IMR-90 (cell line): ENCODE results near the gene APOF. TPM values are rescaled to one million over a fixed set of nuclear protein-coding genes. Genes with fewer than 3 reads are reported as not detected.

Experiments used
- ATAC-seq: fragments of 200-7000 bp; cut with Tn5 transposase; 2 replicates; pipeline ENCODE4 v1.9.1; 2020; ENCODE audit warnings: low read depth, mild to moderate bottlenecking, moderate library complexity
- BruUV-seq: library from RNA; stranded (reverse); fragments of 400-500 nt; replicated peaks from 2 replicates; lab custom pipeline; 2021; lab: Mats Ljungman, UMichigan
- CTCF ChIA-PET: fragments of 300-600 bp; formaldehyde crosslinking; extraction: SDS; loops from one replicate; lab custom pipeline; 2021; ENCODE audit warnings: antibody characterized with exemption; lab: Yijun Ruan, JAX
- POLR2A ChIA-PET: fragments of 300-600 bp; sonication (Branson Sonifier 250); formaldehyde crosslinking; loops from one replicate; lab custom pipeline; 2022; ENCODE audit warnings: antibody characterized with exemption; ENCODE audit not compliant: unreplicated experiment; lab: Charles Lee
- DNase-seq: peaks from one replicate; pipeline ENCODE4 v3.0.0; 2013
- H2AFZ ChIP-seq: replicated peaks from 2 replicates; pipeline ENCODE3; 2013; ENCODE audit warnings: low read length, mild to moderate bottlenecking; ENCODE audit not compliant: poor library complexity
- H2AK5ac ChIP-seq: 2 replicates; pipeline ENCODE4 v1.6.1; 2013; ENCODE audit warnings: low read depth, low read length, inconsistent platforms
- H2AK9ac ChIP-seq: replicated peaks from 2 replicates; pipeline ENCODE3; 2013; ENCODE audit warnings: mild to moderate bottlenecking, low read depth, low read length, moderate library complexity; ENCODE audit not compliant: poor library complexity
- H2BK120ac ChIP-seq: 2 replicates; pipeline ENCODE4 v1.6.1; 2013; ENCODE audit warnings: low read depth, low read length, inconsistent platforms
- H2BK15ac ChIP-seq: 3 replicates; pipeline ENCODE4 v1.6.1; 2013; ENCODE audit warnings: low read depth, low read length, inconsistent platforms
- H2BK20ac ChIP-seq: 2 replicates; pipeline ENCODE4 v1.6.1; 2013; ENCODE audit warnings: low read depth, mild to moderate bottlenecking, inconsistent platforms, low read length, moderate library complexity
- H2BK5ac ChIP-seq: 2 replicates; pipeline ENCODE4 v1.6.1; 2013; ENCODE audit warnings: mild to moderate bottlenecking, low read depth, low read length, inconsistent platforms; ENCODE audit not compliant: poor library complexity, severe bottlenecking
- H3K14ac ChIP-seq: replicated peaks from 2 replicates; pipeline ENCODE4 v1.6.1; 2013; ENCODE audit warnings: low read depth, low read length, inconsistent platforms
- H3K18ac ChIP-seq: 2 replicates; pipeline ENCODE4 v1.6.1; 2013; ENCODE audit warnings: low read depth, low read length, control low read depth
- H3K23ac ChIP-seq: 2 replicates; pipeline ENCODE4 v1.6.1; 2013; ENCODE audit warnings: low read depth, low read length, inconsistent platforms
- H3K27ac ChIP-seq: 2 replicates; pipeline ENCODE4 v1.5.1; 2013; ENCODE audit warnings: mild to moderate bottlenecking, control low read depth, low read length; ENCODE audit not compliant: insufficient read depth
- H3K27me3 ChIP-seq: 2 replicates; pipeline ENCODE4 v1.6.1; 2013; ENCODE audit warnings: low read length; ENCODE audit not compliant: control insufficient read depth, insufficient read depth
- H3K36me3 ChIP-seq: 2 replicates; pipeline ENCODE4 v1.6.1; 2013; ENCODE audit warnings: low read length, mixed read lengths; ENCODE audit not compliant: control insufficient read depth, insufficient read depth
- H3K4ac ChIP-seq: 2 replicates; pipeline ENCODE4 v1.6.1; 2013; ENCODE audit warnings: low read depth, low read length, inconsistent platforms
- H3K4me1 ChIP-seq: 2 replicates; pipeline ENCODE4 v1.6.1; 2013; ENCODE audit warnings: low read length, mixed read lengths; ENCODE audit not compliant: control insufficient read depth, insufficient read depth
- H3K4me2 ChIP-seq: 2 replicates; pipeline ENCODE4 v1.6.1; 2013; ENCODE audit warnings: low read depth, mild to moderate bottlenecking, control low read depth, low read length, moderate library complexity
- H3K4me3 ChIP-seq: 2 replicates; pipeline ENCODE4 v1.5.1; 2013; ENCODE audit warnings: low read depth, mild to moderate bottlenecking, control low read depth, low read length, moderate library complexity; ENCODE audit not compliant: insufficient read depth
- H3K56ac ChIP-seq: 2 replicates; pipeline ENCODE4 v1.6.1; 2013; ENCODE audit warnings: low read length, inconsistent platforms; ENCODE audit not compliant: insufficient read depth; ENCODE audit errors: extremely low read depth
- H3K79me1 ChIP-seq, 2 experiments: 2 replicates each; pipeline ENCODE4 v1.6.1; 2013; ENCODE audit warnings: low read length in 2 of 2, inconsistent platforms in 1 of 2, low read depth in 1 of 2
- H3K9ac ChIP-seq: 2 replicates; pipeline ENCODE4 v1.6.1; 2013; ENCODE audit warnings: low read depth, low read length, control low read depth
- H3K9me1 ChIP-seq: 2 replicates; pipeline ENCODE4 v1.6.1; 2013; ENCODE audit warnings: low read length, inconsistent platforms; ENCODE audit not compliant: insufficient read depth
- H3K9me3 ChIP-seq: 2 replicates; pipeline ENCODE4 v1.6.1; 2013; ENCODE audit warnings: low read length; ENCODE audit not compliant: control insufficient read depth, insufficient read depth
- H4K20me1 ChIP-seq: 2 replicates; pipeline ENCODE4 v1.6.1; 2013; ENCODE audit warnings: low read length, inconsistent platforms; ENCODE audit not compliant: insufficient read depth
- H4K5ac ChIP-seq: 2 replicates; pipeline ENCODE4 v1.6.1; 2013; ENCODE audit warnings: mild to moderate bottlenecking, low read depth, low read length, control low read depth
- H4K8ac ChIP-seq, 2 experiments: 2 replicates each; pipeline ENCODE4 v1.6.1; 2013; ENCODE audit warnings: low read depth in 2 of 2, low read length in 2 of 2, control low read depth in 1 of 2, inconsistent platforms in 1 of 2
- H4K91ac ChIP-seq: 2 replicates; pipeline ENCODE4 v1.6.1; 2013; ENCODE audit warnings: low read depth, low read length, inconsistent platforms; ENCODE audit not compliant: insufficient read depth
- BHLHE40 ChIP-seq: fragments of 150-350 bp; IDR thresholded peaks from 2 replicates; pipeline ENCODE4 v1.6.1; 2016; ENCODE audit warnings: mild to moderate bottlenecking, low read depth, low read length
- FOS ChIP-seq: fragments of 150-350 bp; IDR thresholded peaks from 2 replicates; pipeline ENCODE4 v1.6.1; 2016; ENCODE audit warnings: low read depth, low read length
- MAFK ChIP-seq: IDR thresholded peaks from 2 replicates; pipeline ENCODE4 v1.6.1; 2012; ENCODE audit warnings: low read depth, low read length, improper control_type of control experiment
- MAZ ChIP-seq: IDR thresholded peaks from 2 replicates; pipeline ENCODE4 v1.6.1; 2012; ENCODE audit warnings: low read depth, mild to moderate bottlenecking, low read length, improper control_type of control experiment, moderate library complexity, borderline replicate concordance
- POLR2A ChIP-seq: IDR thresholded peaks from 2 replicates; pipeline ENCODE4 v1.6.1; 2012; ENCODE audit warnings: mild to moderate bottlenecking, low read depth, low read length
- RAD21 ChIP-seq: IDR thresholded peaks from 2 replicates; pipeline ENCODE4 v1.6.1; 2012; ENCODE audit warnings: low read length, improper control_type of control experiment
- RCOR1 ChIP-seq: IDR thresholded peaks from 2 replicates; pipeline ENCODE4 v1.6.1; 2012; ENCODE audit warnings: mild to moderate bottlenecking, low read length, improper control_type of control experiment; ENCODE audit not compliant: insufficient replicate concordance
- RFX5 ChIP-seq: IDR thresholded peaks from 2 replicates; pipeline ENCODE4 v1.8.0; 2012; ENCODE audit warnings: low read depth, mild to moderate bottlenecking, low read length, moderate library complexity
- whole genome bisulfite sequencing, 2 experiments: methylation state at CpG; one replicate each; pipeline versions ENCODE4 v1.1.5 to v1.1.7; 2013; ENCODE audit warnings: missing lambda C conversion rate in 2 of 2; ENCODE audit not compliant: insufficient read length in 1 of 2; ENCODE audit errors: extremely low coverage in 2 of 2; 5-methylcytosine and 5-hydroxymethylcytosine counted together
- dilution Hi-C: fragments of 300-500 bp; cut with HindIII; formaldehyde crosslinking; loops from one replicate; pipeline ENCODE4 v1.14.3; 2018; ENCODE audit warnings: low sequenced_read_pairs; ENCODE audit not compliant: unreplicated experiment
- in situ Hi-C: fragments of 300-500 bp; cut with MboI; formaldehyde crosslinking; loops from 3 replicates; pipeline ENCODE4 v1.14.3; 2019; ENCODE audit warnings: low sequenced_read_pairs, inconsistent platforms, mixed read lengths
- intact Hi-C: fragments of 100-400 bp; cut with micrococcal nuclease; formaldehyde crosslinking; loops from 2 replicates; pipeline ENCODE4 v1.10.0; 2022
- polyA plus RNA-seq, 3 experiments: library from polyadenylated mRNA; depleted of rRNA; stranded (reverse); fragments of >200 nt; gene quantifications; 2 replicates each; pipeline ENCODE4 v1.2.3, GENCODE V29; 2012; ENCODE audit warnings: low replicate concordance in 1 of 3
- total RNA-seq: library from RNA; depleted of rRNA; stranded (reverse); fragments of >200 nt; gene quantifications from 2 replicates; pipeline ENCODE4 v1.2.3, GENCODE V29; 2012
- TF ChIP-seq, protein P1 (sequence below): conservative IDR thresholded peaks from 2 replicates; pipeline ENCODE4 v1.5.1; 2012; ENCODE audit warnings: mild to moderate bottlenecking, low read depth, low read length, improper control_type of control experiment
- TF ChIP-seq, protein P2 (sequence below): fragments of 150-350 bp; IDR thresholded peaks from 2 replicates; pipeline ENCODE4 v1.6.1; 2017; ENCODE audit warnings: mild to moderate bottlenecking, antibody characterized with exemption, low read length, low read depth

Gene APOF
- total and polyA plus RNA-seq, 2 of the 4 experiments (the other 2 are of a cell fraction) = not detected

DNA sequence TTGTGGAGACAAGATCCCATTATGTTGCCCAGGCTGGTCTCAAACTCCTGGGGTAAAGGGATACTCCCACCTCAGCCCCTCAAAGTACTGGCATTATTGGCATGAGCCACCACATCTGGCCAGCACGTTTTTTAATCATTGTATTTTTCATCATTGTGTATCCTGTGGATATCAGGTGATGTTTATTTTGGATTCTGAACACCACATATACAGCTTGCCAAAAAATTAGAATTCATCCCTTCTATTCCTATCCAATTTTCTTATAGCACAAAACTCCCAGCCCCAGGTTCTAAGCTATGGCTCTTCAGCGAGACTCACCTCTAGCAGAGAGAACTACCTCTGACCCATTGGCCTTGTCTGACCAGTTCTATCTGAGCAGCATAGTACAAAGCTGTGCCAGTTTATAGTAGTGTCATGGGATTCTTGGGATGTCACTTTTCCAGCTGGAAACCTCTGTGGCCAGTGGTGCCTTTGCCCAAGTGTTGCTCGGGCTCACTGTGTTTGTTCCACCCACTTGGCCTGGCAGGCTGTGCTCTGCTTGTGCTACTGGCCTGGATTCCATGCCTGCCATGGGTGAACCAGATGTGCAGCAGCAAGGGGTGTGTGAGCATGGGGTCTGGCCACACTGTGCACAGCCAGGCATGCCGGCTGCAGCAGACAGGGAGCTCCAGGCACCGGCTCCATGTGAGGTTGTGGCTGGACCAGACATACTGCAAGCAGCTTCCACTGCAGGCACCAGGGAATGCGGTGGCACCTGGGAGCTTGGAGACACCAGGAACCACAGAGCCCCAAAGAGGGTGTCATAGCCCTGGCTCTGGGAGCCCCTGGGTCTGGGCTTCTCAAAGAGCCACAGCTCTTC is 49.4 kb upstream of the APOF start:
- Histone ChIP-seq H3K4ac (no peak overlapping the region), H2BK120ac (no peak overlapping the region), H3K79me1 (no peaks in the 10 kb centered on the region), H4K20me1 (no peaks in the 10 kb centered on the region), H2AFZ (no peak overlapping the region), H2BK5ac (no peak overlapping the region), H4K91ac (no peak overlapping the region), H3K4me3 (no peak overlapping the region), H3K27ac (no peak overlapping the region), H2AK9ac (no peak overlapping the region), H4K8ac (no peak overlapping the region), H2AK5ac (no peak overlapping the region), H3K9me1 (no peaks in the 10 kb centered on the region), H2BK15ac (no peak overlapping the region), H3K4me1 (no peaks in the 10 kb centered on the region), H3K14ac (no peak overlapping the region), H3K23ac (no peak overlapping the region), H3K9ac (no peak overlapping the region), H3K27me3 (no peaks in the 10 kb centered on the region; the same call in 1 of the 2 replicates), H3K18ac (no peak overlapping the region), H4K5ac (no peak overlapping the region), H3K56ac (no peak overlapping the region), H3K4me2 (no peak overlapping the region), H2BK20ac (no peak overlapping the region), H3K9me3 (no peaks in the 10 kb centered on the region), H3K36me3 (no peaks in the 10 kb centered on the region)
- in situ Hi-C loops (no loop called here), intact Hi-C loops (no loop called here), dilution Hi-C loops (no loop called here)
- DNase-seq = no peak
- ChIA-PET CTCF (no interaction called here), POLR2A (no interaction called here)
- no TSS peak for BruUV-seq
- WGBS, 2 experiments = 100% methylated on average over 1 of the region's 6 CpGs; no CpG with 5 or more reads in 1 of the 2 experiments
- no peak for ATAC-seq
- no peak for TF ChIP-seq MAZ
- no peak for TF ChIP-seq RAD21
- TF ChIP-seq, protein P1, sequence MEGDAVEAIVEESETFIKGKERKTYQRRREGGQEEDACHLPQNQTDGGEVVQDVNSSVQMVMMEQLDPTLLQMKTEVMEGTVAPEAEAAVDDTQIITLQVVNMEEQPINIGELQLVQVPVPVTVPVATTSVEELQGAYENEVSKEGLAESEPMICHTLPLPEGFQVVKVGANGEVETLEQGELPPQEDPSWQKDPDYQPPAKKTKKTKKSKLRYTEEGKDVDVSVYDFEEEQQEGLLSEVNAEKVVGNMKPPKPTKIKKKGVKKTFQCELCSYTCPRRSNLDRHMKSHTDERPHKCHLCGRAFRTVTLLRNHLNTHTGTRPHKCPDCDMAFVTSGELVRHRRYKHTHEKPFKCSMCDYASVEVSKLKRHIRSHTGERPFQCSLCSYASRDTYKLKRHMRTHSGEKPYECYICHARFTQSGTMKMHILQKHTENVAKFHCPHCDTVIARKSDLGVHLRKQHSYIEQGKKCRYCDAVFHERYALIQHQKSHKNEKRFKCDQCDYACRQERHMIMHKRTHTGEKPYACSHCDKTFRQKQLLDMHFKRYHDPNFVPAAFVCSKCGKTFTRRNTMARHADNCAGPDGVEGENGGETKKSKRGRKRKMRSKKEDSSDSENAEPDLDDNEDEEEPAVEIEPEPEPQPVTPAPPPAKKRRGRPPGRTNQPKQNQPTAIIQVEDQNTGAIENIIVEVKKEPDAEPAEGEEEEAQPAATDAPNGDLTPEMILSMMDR = no peak
- TF ChIP-seq MAFK = no peak
- TF ChIP-seq POLR2A = no peak
- no peak for TF ChIP-seq BHLHE40
- no peak for TF ChIP-seq RFX5
- TF ChIP-seq RCOR1 = no peak
- TF ChIP-seq FOS = no peak
- TF ChIP-seq, protein P2, sequence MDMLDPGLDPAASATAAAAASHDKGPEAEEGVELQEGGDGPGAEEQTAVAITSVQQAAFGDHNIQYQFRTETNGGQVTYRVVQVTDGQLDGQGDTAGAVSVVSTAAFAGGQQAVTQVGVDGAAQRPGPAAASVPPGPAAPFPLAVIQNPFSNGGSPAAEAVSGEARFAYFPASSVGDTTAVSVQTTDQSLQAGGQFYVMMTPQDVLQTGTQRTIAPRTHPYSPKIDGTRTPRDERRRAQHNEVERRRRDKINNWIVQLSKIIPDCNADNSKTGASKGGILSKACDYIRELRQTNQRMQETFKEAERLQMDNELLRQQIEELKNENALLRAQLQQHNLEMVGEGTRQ = no peak
